H1 (cell line): ENCODE results near the gene TTC23. TPM values are rescaled to one million over a fixed set of nuclear protein-coding genes. Genes with fewer than 3 reads are reported as not detected.

ENCODE experiments used
- CTCF ChIA-PET: fragments of 300-600 bp; sonication (Branson Sonifier 250); formaldehyde crosslinking; loops from one replicate; lab custom pipeline; 2021; ENCODE audit not compliant: partially characterized antibody; lab: Charles Lee
- POLR2A ChIA-PET: fragments of 300-600 bp; sonication (Branson Sonifier 250); formaldehyde crosslinking; loops from one replicate; lab custom pipeline; 2021; ENCODE audit warnings: inconsistent platforms; ENCODE audit not compliant: partially characterized antibody; lab: Charles Lee
- DNase-seq, 2 experiments: peaks; one replicate each; pipeline versions ENCODE4 v3.0.0 to v3.0.0-alpha.2; 2010 to 2022; ENCODE audit warnings: low spot score in 2 of 2, low read depth in 1 of 2, mixed read lengths in 1 of 2
- FAIRE-seq: peaks from 2 replicates; lab custom pipeline; 2011; peaks lifted over from hg19 to GRCh38; lab: Jason Lieb, UNC
- H2AFZ ChIP-seq: 2 replicates; pipeline ENCODE4 v1.8.1; 2012; ENCODE audit warnings: low read length, inconsistent platforms
- H2AK5ac ChIP-seq: 2 replicates; pipeline ENCODE4 v1.6.1; 2013; ENCODE audit warnings: low read depth, low read length
- H2BK120ac ChIP-seq: replicated peaks from 2 replicates; pipeline ENCODE3; 2013; ENCODE audit warnings: low read depth, low read length, inconsistent platforms
- H2BK12ac ChIP-seq: 2 replicates; pipeline ENCODE4 v1.6.1; 2013; ENCODE audit warnings: low read depth, low read length
- H2BK15ac ChIP-seq: 2 replicates; pipeline ENCODE4 v1.6.1; 2013; ENCODE audit warnings: low read length
- H2BK20ac ChIP-seq: 2 replicates; pipeline ENCODE4 v1.6.1; 2013; ENCODE audit warnings: low read length
- H2BK5ac ChIP-seq: 2 replicates; pipeline ENCODE4 v1.6.1; 2013; ENCODE audit warnings: low read depth, low read length
- H3K14ac ChIP-seq: 2 replicates; pipeline ENCODE4 v1.6.1; 2013; ENCODE audit warnings: inconsistent platforms; ENCODE audit not compliant: insufficient read length
- H3K18ac ChIP-seq: 2 replicates; pipeline ENCODE4 v1.6.1; 2013; ENCODE audit warnings: low read length; ENCODE audit errors: extremely low read depth
- H3K23ac ChIP-seq: 2 replicates; pipeline ENCODE4 v1.6.1; 2013; ENCODE audit warnings: inconsistent platforms; ENCODE audit not compliant: insufficient read length
- H3K23me2 ChIP-seq: 2 replicates; pipeline ENCODE4 v1.6.1; 2013; ENCODE audit warnings: low read depth, low read length
- H3K27ac ChIP-seq: 2 replicates; pipeline ENCODE4 v1.6.1; 2011; ENCODE audit warnings: low read depth, low read length, inconsistent platforms
- H3K27me3 ChIP-seq, 4 experiments: replicated peaks in 1 of 4; 1 replicate in 1 of 4; 2 replicates in 3 of 4; pipeline versions ENCODE4 v1.6.1 to v1.8.1; 2011 to 2013; ENCODE audit warnings: low read length in 3 of 4, mild to moderate bottlenecking in 3 of 4, inconsistent platforms in 2 of 4, mixed read lengths in 2 of 4, moderate library complexity in 1 of 4; ENCODE audit not compliant: control insufficient read depth in 3 of 4, insufficient read depth in 3 of 4; ENCODE audit errors: extremely low read depth in 1 of 4
- H3K36me3 ChIP-seq, 4 experiments: 2 replicates each; pipeline versions ENCODE4 v1.6.1 to v1.8.1; 2011 to 2013; ENCODE audit warnings: mild to moderate bottlenecking in 4 of 4, low read length in 3 of 4, moderate library complexity in 2 of 4, control low read depth in 1 of 4, inconsistent platforms in 1 of 4; ENCODE audit not compliant: insufficient read depth in 4 of 4, control insufficient read depth in 2 of 4
- H3K4ac ChIP-seq: replicated peaks from 2 replicates; pipeline ENCODE3; 2013; ENCODE audit warnings: low read length, low read depth, mixed read lengths, inconsistent platforms; ENCODE audit not compliant: insufficient read length
- H3K4me1 ChIP-seq, 4 experiments: replicated peaks in 1 of 4; 1 replicate in 1 of 4; 2 replicates in 3 of 4; pipeline versions ENCODE4 v1.6.1 to v1.8.1; 2011 to 2013; ENCODE audit warnings: low read length in 3 of 4, inconsistent platforms in 2 of 4, mixed read lengths in 1 of 4; ENCODE audit not compliant: insufficient read depth in 4 of 4, control insufficient read depth in 3 of 4
- H3K4me2 ChIP-seq, 2 experiments: 2 replicates each; pipeline versions ENCODE4 v1.6.1 to v1.8.1; 2011 to 2013; ENCODE audit warnings: low read depth in 2 of 2, low read length in 2 of 2, control low read depth in 1 of 2, inconsistent platforms in 1 of 2, mild to moderate bottlenecking in 1 of 2; ENCODE audit not compliant: insufficient read depth in 1 of 2
- H3K4me3 ChIP-seq, 4 experiments: fragments of 200-600, 300-600 bp in 1 of 4; sonication (generic), shearing (Covaris generic), sonication (Bioruptor Twin) in 1 of 4; 2 replicates each; pipeline versions ENCODE4 v1.5.1 to v1.8.1; 2011 to 2016; ENCODE audit warnings: low read length in 4 of 4, low read depth in 3 of 4, control low read depth in 2 of 4, inconsistent platforms in 2 of 4, mild to moderate bottlenecking in 2 of 4, mixed read lengths in 1 of 4, moderate library complexity in 1 of 4; ENCODE audit not compliant: insufficient read depth in 2 of 4; ENCODE audit errors: extremely low read depth in 1 of 4
- H3K56ac ChIP-seq: replicated peaks from 2 replicates; pipeline ENCODE3; 2013; ENCODE audit warnings: low read depth, mild to moderate bottlenecking, mixed read lengths, low read length, inconsistent platforms; ENCODE audit not compliant: insufficient read length
- H3K79me1 ChIP-seq: 2 replicates; pipeline ENCODE4 v1.6.1; 2013; ENCODE audit warnings: low read depth, low read length, control low read depth
- H3K79me2 ChIP-seq, 2 experiments: 2 replicates each; pipeline versions ENCODE4 v1.6.1 to v1.8.1; 2012 to 2013; ENCODE audit warnings: low read length in 2 of 2, mild to moderate bottlenecking in 2 of 2, inconsistent platforms in 1 of 2; ENCODE audit not compliant: insufficient read depth in 2 of 2, control insufficient read depth in 1 of 2
- H3K9ac ChIP-seq, 4 experiments: replicated peaks in 1 of 4; 1 replicate in 1 of 4; 2 replicates in 3 of 4; pipeline versions ENCODE4 v1.6.1 to v1.8.1; 2011 to 2013; ENCODE audit warnings: low read depth in 3 of 4, low read length in 3 of 4, control low read depth in 2 of 4, mild to moderate bottlenecking in 2 of 4, moderate library complexity in 2 of 4, inconsistent platforms in 1 of 4; ENCODE audit errors: extremely low read depth in 1 of 4
- H3K9me3 ChIP-seq, 2 experiments: 2 replicates each; pipeline versions ENCODE4 v1.6.1 to v1.8.1; 2012 to 2013; ENCODE audit warnings: mild to moderate bottlenecking in 2 of 2, moderate library complexity in 2 of 2, control low read depth in 1 of 2, inconsistent platforms in 1 of 2, low read depth in 1 of 2, low read length in 1 of 2, mixed read lengths in 1 of 2; ENCODE audit not compliant: insufficient read depth in 2 of 2
- H4K20me1 ChIP-seq, 2 experiments: replicated peaks in 1 of 2; 2 replicates each; pipeline versions ENCODE3 to v1.8.1; 2011 to 2013; ENCODE audit warnings: inconsistent platforms in 2 of 2, low read length in 2 of 2, mild to moderate bottlenecking in 1 of 2; ENCODE audit not compliant: insufficient read depth in 2 of 2, control insufficient read depth in 1 of 2
- H4K5ac ChIP-seq: 2 replicates; pipeline ENCODE4 v1.6.1; 2013; ENCODE audit warnings: low read length, low read depth, mixed read lengths, inconsistent platforms; ENCODE audit not compliant: insufficient read length
- H4K8ac ChIP-seq: 2 replicates; pipeline ENCODE4 v1.8.0; 2013; ENCODE audit warnings: mild to moderate bottlenecking, moderate library complexity, low read length, inconsistent platforms; ENCODE audit not compliant: insufficient read depth; ENCODE audit errors: extremely low read depth
- H4K91ac ChIP-seq: replicated peaks from 2 replicates; pipeline ENCODE3; 2013; ENCODE audit warnings: low read length, mixed read lengths, inconsistent platforms; ENCODE audit not compliant: insufficient read length
- GABPA ChIP-seq: IDR thresholded peaks from 2 replicates; pipeline ENCODE4 v1.6.1; 2011; ENCODE audit warnings: mild to moderate bottlenecking, low read length, moderate library complexity, borderline replicate concordance; ENCODE audit not compliant: insufficient read depth
- KDM1A ChIP-seq: fragments of 200-600, 300-600 bp; sonication (generic); IDR thresholded peaks from 2 replicates; pipeline ENCODE4 v1.7.1; 2016; ENCODE audit warnings: mild to moderate bottlenecking, low read length, borderline replicate concordance
- NANOG ChIP-seq: IDR thresholded peaks from 2 replicates; pipeline ENCODE4 v1.6.1; 2011; ENCODE audit warnings: low read length, low read depth, mild to moderate bottlenecking, inconsistent platforms; ENCODE audit not compliant: insufficient read depth, poor library complexity, severe bottlenecking
- RAD21 ChIP-seq, 2 experiments: IDR thresholded peaks in 1 of 2; conservative IDR thresholded peaks in 1 of 2; 2 replicates each; pipeline ENCODE4 v1.6.1; 2011; ENCODE audit warnings: low read depth in 2 of 2, low read length in 2 of 2, improper control_type of control experiment in 1 of 2, inconsistent platforms in 1 of 2, mild to moderate bottlenecking in 1 of 2, moderate library complexity in 1 of 2
- RXRA ChIP-seq: IDR thresholded peaks from 2 replicates; pipeline ENCODE4 v1.6.1; 2011; ENCODE audit warnings: low read depth, mild to moderate bottlenecking, low read length, moderate library complexity; ENCODE audit not compliant: insufficient read depth
- SAP30 ChIP-seq: fragments of 300-600 bp; sonication (generic); IDR thresholded peaks from 2 replicates; pipeline ENCODE4 v1.7.1; 2012; ENCODE audit warnings: low read length, moderate library complexity, mild to moderate bottlenecking, inconsistent platforms; ENCODE audit not compliant: insufficient read depth, insufficient replicate concordance
- SP4 ChIP-seq: IDR thresholded peaks from 2 replicates; pipeline ENCODE4 v1.6.1; 2012; ENCODE audit warnings: low read length, inconsistent platforms
- TAF1 ChIP-seq: IDR thresholded peaks from 2 replicates; pipeline ENCODE4 v1.6.1; 2011; ENCODE audit warnings: mild to moderate bottlenecking, low read depth, low read length
- TAF7 ChIP-seq: optimal IDR thresholded peaks from 2 replicates; pipeline ENCODE3; 2011; ENCODE audit warnings: low read depth, mild to moderate bottlenecking, inconsistent platforms, low read length, moderate library complexity, borderline replicate concordance
- TEAD4 ChIP-seq: IDR thresholded peaks from 2 replicates; pipeline ENCODE4 v1.6.1; 2012; ENCODE audit warnings: low read depth, low read length, inconsistent platforms, mixed read lengths
- ZNF274 ChIP-seq: IDR thresholded peaks from 2 replicates; pipeline ENCODE4 v1.7.0; 2012; ENCODE audit warnings: low read length, borderline replicate concordance; ENCODE audit errors: extremely low read depth
- WGBS, 2 experiments: shearing (Covaris generic) in 1 of 2; methylation state at CpG; one replicate each; pipeline versions ENCODE4 v1.1.6 to v1.1.7; 2013 to 2015; ENCODE audit warnings: low lambda C conversion rate in 2 of 2, mixed read lengths in 2 of 2, inconsistent platforms in 1 of 2, low coverage in 1 of 2, missing lambda C conversion rate in 1 of 2; ENCODE audit not compliant: insufficient replicate concordance in 2 of 2, insufficient coverage in 1 of 2, insufficient read length in 1 of 2; ENCODE audit errors: extremely low coverage in 1 of 2, missing lambda C conversion rate in 1 of 2; 5-methylcytosine and 5-hydroxymethylcytosine counted together
- polyA plus RNA-seq, 7 experiments: library from polyadenylated mRNA; depleted of rRNA in 3 of 7; stranded (reverse) in 5 of 7; unstranded in 2 of 7; fragments of >200 nt in 5 of 7; fragments of 200-250 nt in 2 of 7; gene quantifications; 1 replicate in 5 of 7; 2 replicates in 1 of 7; 4 replicates in 1 of 7; pipeline versions ENCODE4 v1.2.1 to v1.2.3, GENCODE V29; 2011 to 2013; ENCODE audit warnings: missing spikeins in 2 of 7, mixed read lengths in 2 of 7
- total RNA-seq: library from RNA; stranded (reverse); fragmentation: NEBNext Ultra II Directional; extraction: Animal tissue kit (Norgen Biotek cat#: 25700); gene quantifications from 2 replicates; pipeline ENCODE4 v1.2.1, GENCODE V29; 2021
- TF ChIP-seq, protein P1 (sequence below): IDR thresholded peaks from 2 replicates; pipeline ENCODE4 v1.6.1; 2012; ENCODE audit warnings: low read length, inconsistent platforms

The TTC23 gene
- total and polyA plus RNA-seq, 2 of the 8 experiments (the other 6 are each of a cell fraction or from before 2014, with no cell fraction given): 4.8 to 23.0 TPM

DNA sequence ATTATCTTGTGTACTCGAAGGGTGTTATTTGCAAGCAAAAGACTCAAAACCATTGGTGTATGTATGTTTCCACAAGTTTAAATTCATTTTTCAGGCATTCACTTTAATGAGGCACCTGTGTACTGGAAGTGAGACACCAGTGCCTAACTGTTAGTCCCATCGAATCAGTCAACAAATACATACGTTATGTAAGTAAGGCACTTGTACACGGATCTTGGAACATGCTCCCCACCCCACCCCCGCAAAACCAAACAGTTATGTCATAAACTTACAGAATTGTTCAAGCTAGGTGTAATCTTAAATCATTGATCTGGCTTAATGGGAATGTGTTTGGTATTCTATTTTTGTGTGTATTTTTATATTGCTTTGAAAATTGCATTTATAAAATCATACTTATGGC lies 19.1 kb upstream of the TTC23 start:
- H2AK5ac ChIP-seq: no peak overlapping the region
- H3K4ac ChIP-seq: no peak overlapping the region
- no peak overlapping the region for H4K8ac ChIP-seq
- no peaks in the 10 kb centered on the region for H3K36me3 ChIP-seq
- H3K9ac ChIP-seq: no peak overlapping the region
- H2BK20ac ChIP-seq: no peak overlapping the region
- POLR2A ChIA-PET: no interaction called here
- WGBS, 2 experiments: 87% methylated on average over 5 of the region's 5 CpGs; no CpG with 5 or more reads in 1 of the 2 experiments
- H3K4me1 ChIP-seq: no peaks in the 10 kb centered on the region
- H3K79me2 ChIP-seq: no peaks in the 10 kb centered on the region
- H3K27ac ChIP-seq: no peak overlapping the region
- DNase-seq (no peak), FAIRE-seq (no peak)
- no peak overlapping the region for H4K5ac ChIP-seq
- H3K14ac ChIP-seq: no peak overlapping the region
- no peak overlapping the region for H2BK120ac ChIP-seq
- H3K4me2 ChIP-seq: no peak overlapping the region
- 0 out of 2 replicates have a peak, but pooled peaks cover 2% of the 10 kb centered on the region for H3K79me1 ChIP-seq
- H3K23ac ChIP-seq: no peak overlapping the region
- no peak overlapping the region for H3K56ac ChIP-seq
- H2BK12ac ChIP-seq: no peak overlapping the region
- no peaks in the 10 kb centered on the region for H3K9me3 ChIP-seq
- CTCF ChIA-PET: interaction anchor here (0.9 to 1.8 kb wide), 7 partner anchors 10 to 488 kb away, joined by 3 to 4 read pairs (median 3); partner anchors contain the start of gene LYSMD4
- H3K4me3 ChIP-seq: no peak overlapping the region
- no peaks in the 10 kb centered on the region for H3K27me3 ChIP-seq
- H2BK5ac ChIP-seq: no peak overlapping the region
- no peak overlapping the region for H4K91ac ChIP-seq
- H3K23me2 ChIP-seq: no peaks in the 10 kb centered on the region
- no peak overlapping the region for H2BK15ac ChIP-seq
- no peak overlapping the region for H3K18ac ChIP-seq
- H2AFZ ChIP-seq: no peak overlapping the region
- no peaks in the 10 kb centered on the region for H4K20me1 ChIP-seq
- TF ChIP-seq, protein P1, sequence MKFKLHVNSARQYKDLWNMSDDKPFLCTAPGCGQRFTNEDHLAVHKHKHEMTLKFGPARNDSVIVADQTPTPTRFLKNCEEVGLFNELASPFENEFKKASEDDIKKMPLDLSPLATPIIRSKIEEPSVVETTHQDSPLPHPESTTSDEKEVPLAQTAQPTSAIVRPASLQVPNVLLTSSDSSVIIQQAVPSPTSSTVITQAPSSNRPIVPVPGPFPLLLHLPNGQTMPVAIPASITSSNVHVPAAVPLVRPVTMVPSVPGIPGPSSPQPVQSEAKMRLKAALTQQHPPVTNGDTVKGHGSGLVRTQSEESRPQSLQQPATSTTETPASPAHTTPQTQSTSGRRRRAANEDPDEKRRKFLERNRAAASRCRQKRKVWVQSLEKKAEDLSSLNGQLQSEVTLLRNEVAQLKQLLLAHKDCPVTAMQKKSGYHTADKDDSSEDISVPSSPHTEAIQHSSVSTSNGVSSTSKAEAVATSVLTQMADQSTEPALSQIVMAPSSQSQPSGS: no peak
- TF ChIP-seq GABPA: no peak
- TF ChIP-seq TEAD4: no peak
- no peak for TF ChIP-seq KDM1A
- TF ChIP-seq ZNF274: no peak
- TF ChIP-seq TAF1: no peak
- no peak for TF ChIP-seq RAD21 (IDR thresholded peaks at IDR 0.05 in 1 of 2, conservative IDR thresholded peaks at IDR 0.05 in 1 of 2; ENCODE audit: low read depth in 2 of 2, low read length in 2 of 2)
- no peak for TF ChIP-seq NANOG
- no peak for TF ChIP-seq SAP30
- TF ChIP-seq TAF7: no peak
- TF ChIP-seq SP4: no peak
- TF ChIP-seq RXRA: no peak
